HepG2 (cell line): ENCODE measurements around the gene DIP2C. TPM values are rescaled to one million over a fixed set of nuclear protein-coding genes. Genes with fewer than 3 reads are reported as not detected.

Source experiments
- ATAC-seq: fragments of 200-7000 bp; cut with Tn5 transposase; 3 replicates; pipeline ENCODE4 v1.9.1; 2020; ENCODE audit warnings: mild to moderate bottlenecking, moderate library complexity
- BruUV-seq: library from RNA; stranded (reverse); fragments of 400-500 nt; replicated peaks from 2 replicates; lab custom pipeline; 2021; lab: Mats Ljungman, UMichigan
- CTCF ChIA-PET: fragments of 300-600 bp; formaldehyde crosslinking; extraction: SDS; loops from one replicate; lab custom pipeline; 2021; ENCODE audit warnings: low total read pairs, inconsistent platforms, low intra/inter-chr PET ratio; lab: Yijun Ruan, JAX
- POLR2A ChIA-PET: fragments of 350-600 bp; sonication (Branson Sonifier 250); formaldehyde crosslinking; loops from one replicate; lab custom pipeline; 2020; ENCODE audit warnings: antibody characterized with exemption, inconsistent platforms; lab: Yijun Ruan, JAX
- DNase-seq: peaks from one replicate; pipeline ENCODE4 v3.0.0-alpha.2; 2015; ENCODE audit warnings: low spot score
- FAIRE-seq: peaks from 3 replicates; lab custom pipeline; 2011; peaks lifted over from hg19 to GRCh38; lab: Jason Lieb, UNC
- H2AFZ ChIP-seq: one replicate; pipeline ENCODE4 v1.6.1; 2011; ENCODE audit warnings: low read length, inconsistent platforms
- H3K27ac ChIP-seq: fragments of 300-600 bp; 3 replicates; pipeline ENCODE4 v1.8.0; 2011; ENCODE audit warnings: mixed run types, mild to moderate bottlenecking, mixed read lengths, low read length, inconsistent platforms; ENCODE audit not compliant: insufficient read depth; ENCODE audit errors: extremely low read length
- H3K27me3 ChIP-seq, 2 experiments: fragments of 200-600 bp in 1 of 2; 2 replicates in 1 of 2; 3 replicates in 1 of 2; pipeline versions ENCODE4 v1.6.0 to v1.8.0; 2011; ENCODE audit warnings: low read length in 2 of 2, mild to moderate bottlenecking in 2 of 2, moderate library complexity in 2 of 2, inconsistent platforms in 1 of 2; ENCODE audit not compliant: insufficient read depth in 2 of 2, control insufficient read depth in 1 of 2
- H3K36me3 ChIP-seq, 2 experiments: fragments of 200-600 bp in 1 of 2; replicated peaks in 1 of 2; 2 replicates in 1 of 2; 3 replicates in 1 of 2; pipeline versions ENCODE4 v1.5.1 to v1.8.0; 2011; ENCODE audit warnings: low read length in 2 of 2, inconsistent platforms in 1 of 2; ENCODE audit not compliant: insufficient read depth in 2 of 2, control insufficient read depth in 1 of 2
- H3K4me1 ChIP-seq: 2 replicates; pipeline ENCODE4 v1.5.1; 2012; ENCODE audit warnings: low read length, inconsistent platforms; ENCODE audit not compliant: insufficient read depth
- H3K4me2 ChIP-seq: 2 replicates; pipeline ENCODE4 v1.6.0; 2011; ENCODE audit warnings: low read depth, low read length, inconsistent platforms
- H3K4me3 ChIP-seq, 3 experiments: fragments of 200-600 bp in 1 of 3; sonication (generic), shearing (Covaris generic) in 1 of 3; replicated peaks in 1 of 3; 2 replicates each; pipeline ENCODE4 v1.5.1; 2011 to 2016; ENCODE audit warnings: low read length in 3 of 3, inconsistent platforms in 2 of 3, low read depth in 2 of 3, mild to moderate bottlenecking in 2 of 3, control low read depth in 1 of 3, mixed read lengths in 1 of 3; ENCODE audit not compliant: insufficient read depth in 1 of 3
- H3K79me2 ChIP-seq: one replicate; pipeline ENCODE4 v1.6.1; 2011; ENCODE audit warnings: low read length, inconsistent platforms; ENCODE audit not compliant: insufficient read depth
- H3K9ac ChIP-seq: 2 replicates; pipeline ENCODE4 v1.6.0; 2011; ENCODE audit warnings: mild to moderate bottlenecking, low read depth, low read length, inconsistent platforms; ENCODE audit not compliant: insufficient read depth
- H3K9me3 ChIP-seq: 2 replicates; pipeline ENCODE4 v1.5.1; 2012; ENCODE audit warnings: mild to moderate bottlenecking, low read length
- H4K20me1 ChIP-seq: 2 replicates; pipeline ENCODE4 v1.6.0; 2011; ENCODE audit warnings: inconsistent platforms, mild to moderate bottlenecking, low read length, moderate library complexity; ENCODE audit not compliant: insufficient read depth
- IRF1 ChIP-seq: sonication (generic); formaldehyde crosslinking; IDR thresholded peaks from 2 replicates; pipeline ENCODE4 v1.4.0; 2020; ENCODE audit warnings: low read depth, mild to moderate bottlenecking, missing genetic modification reagents
- KMT2A ChIP-seq: sonication (generic); formaldehyde crosslinking; IDR thresholded peaks from 2 replicates; pipeline ENCODE4 v1.4.0; 2020; ENCODE audit warnings: missing genetic modification reagents
- NRL ChIP-seq: sonication (generic); formaldehyde crosslinking; IDR thresholded peaks from 2 replicates; pipeline ENCODE4 v1.5.0; 2020; ENCODE audit warnings: missing genetic modification reagents, mild to moderate bottlenecking, moderate library complexity, borderline replicate concordance
- POLR2A ChIP-seq, 2 experiments: IDR thresholded peaks; 2 replicates each; pipeline ENCODE4 v1.6.1; 2011; ENCODE audit warnings: low read depth in 2 of 2, low read length in 2 of 2, mild to moderate bottlenecking in 1 of 2, moderate library complexity in 1 of 2; ENCODE audit not compliant: insufficient read depth in 1 of 2
- SP1 ChIP-seq, 2 experiments: fragments of 450-650 bp in 1 of 2; sonication (generic) in 1 of 2; formaldehyde crosslinking in 1 of 2; IDR thresholded peaks; 2 replicates each; pipeline versions ENCODE4 v1.4.0 to v1.6.1; 2016 to 2020; ENCODE audit warnings: missing genetic modification reagents in 1 of 2
- TARDBP ChIP-seq: sonication (generic); formaldehyde crosslinking; IDR thresholded peaks from 2 replicates; pipeline ENCODE4 v1.8.0; 2022; ENCODE audit warnings: mild to moderate bottlenecking, missing genetic modification reagents
- TBX2 ChIP-seq: sonication (generic); formaldehyde crosslinking; IDR thresholded peaks from 2 replicates; pipeline ENCODE4 v1.5.0; 2020; ENCODE audit warnings: missing genetic modification reagents, mild to moderate bottlenecking, borderline replicate concordance
- TEAD2 ChIP-seq: sonication (generic); formaldehyde crosslinking; IDR thresholded peaks from 2 replicates; pipeline ENCODE4 v1.9.0; 2021; ENCODE audit warnings: missing genetic modification reagents
- WGBS: methylation state at CpG from one replicate; pipeline ENCODE4 v1.1.6; 2017; ENCODE audit warnings: low lambda C conversion rate; 5-methylcytosine and 5-hydroxymethylcytosine counted together
- in situ Hi-C: cut with HindIII; loops from 2 replicates; pipeline ENCODE4 v1.10.0; 2017; ENCODE audit warnings: low pct_unique_long_range_greater_than_20kb; ENCODE audit not compliant: extremely low pct_ligation_motif_present
- intact Hi-C: fragments of 100-400 bp; cut with micrococcal nuclease; formaldehyde crosslinking; loops from one replicate; pipeline ENCODE4 v1.10.0; 2022; ENCODE audit not compliant: unreplicated experiment
- polyA plus RNA-seq, 8 experiments: library from polyadenylated mRNA; depleted of rRNA in 3 of 8; stranded (reverse) in 7 of 8; unstranded in 1 of 8; fragments of >200 nt; fragmentation: Illumina TruSeq in 4 of 8; extraction: Trizol in 4 of 8; gene quantifications; 2 replicates each; pipeline versions ENCODE4 v1.2.1 to v1.2.3, GENCODE V29; 2011 to 2016; ENCODE audit warnings: low read depth in 4 of 8, missing spikeins in 1 of 8, mixed read lengths in 1 of 8; ENCODE audit not compliant: insufficient read depth in 1 of 8
- total RNA-seq, 5 experiments: library from RNA; depleted of rRNA; stranded (reverse); fragments of >200 nt; fragmentation: Illumina TruSeq; extraction: Trizol; gene quantifications; 2 replicates each; pipeline ENCODE4 v1.2.3, GENCODE V29; 2016; ENCODE audit warnings: low read depth in 1 of 5
- TF ChIP-seq, protein P1 (sequence below): sonication (generic); formaldehyde crosslinking; IDR thresholded peaks from 2 replicates; pipeline ENCODE4 v1.5.0; 2020; ENCODE audit warnings: missing genetic modification reagents
- TF ChIP-seq, protein P2 (sequence below): sonication (generic); formaldehyde crosslinking; IDR thresholded peaks from 2 replicates; pipeline ENCODE4 v1.4.0; 2020; ENCODE audit warnings: mild to moderate bottlenecking, missing genetic modification reagents

The DIP2C gene
- total and polyA plus RNA-seq, 2 of the 13 experiments (the other 11 are each of a cell fraction or from before 2014, with no cell fraction given) = 2.2 to 2.7 TPM

GRCh38 chr10:380313-380940 is 309.0 kb downstream of the DIP2C start:
- Histone ChIP-seq H3K4me2 (no peak overlapping the region), H3K9ac (no peak overlapping the region), H3K27ac (no peak overlapping the region), H3K79me2 (no peaks in the 10 kb centered on the region), H4K20me1 (no peaks in the 10 kb centered on the region), H2AFZ (no peak overlapping the region), H3K36me3 (peaks cover 0 to 2% of the 10 kb centered on the region in 2 experiments; a peak in 3 of 5 replicates), H3K27me3 (no peaks in the 10 kb centered on the region), H3K4me1 (no peaks in the 10 kb centered on the region), H3K9me3 (no peaks in the 10 kb centered on the region), H3K4me3 (no peak overlapping the region)
- FAIRE-seq (no peak), ATAC-seq (no peak), DNase-seq (no peak)
- ChIA-PET CTCF (no interaction called here), POLR2A (no interaction called here)
- BruUV-seq = no TSS peak
- intact Hi-C loops = no loop called here
- 96% methylated on average over 17 of the region's 17 CpGs for WGBS
- no peak for TF ChIP-seq KMT2A (CRISPR knock-in tag)
- TF ChIP-seq, protein P1, sequence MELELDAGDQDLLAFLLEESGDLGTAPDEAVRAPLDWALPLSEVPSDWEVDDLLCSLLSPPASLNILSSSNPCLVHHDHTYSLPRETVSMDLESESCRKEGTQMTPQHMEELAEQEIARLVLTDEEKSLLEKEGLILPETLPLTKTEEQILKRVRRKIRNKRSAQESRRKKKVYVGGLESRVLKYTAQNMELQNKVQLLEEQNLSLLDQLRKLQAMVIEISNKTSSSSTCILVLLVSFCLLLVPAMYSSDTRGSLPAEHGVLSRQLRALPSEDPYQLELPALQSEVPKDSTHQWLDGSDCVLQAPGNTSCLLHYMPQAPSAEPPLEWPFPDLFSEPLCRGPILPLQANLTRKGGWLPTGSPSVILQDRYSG (CRISPR knock-in tag) = no peak
- no peak for TF ChIP-seq IRF1 (CRISPR knock-in tag)
- no peak for TF ChIP-seq NRL (CRISPR knock-in tag)
- TF ChIP-seq, protein P2, sequence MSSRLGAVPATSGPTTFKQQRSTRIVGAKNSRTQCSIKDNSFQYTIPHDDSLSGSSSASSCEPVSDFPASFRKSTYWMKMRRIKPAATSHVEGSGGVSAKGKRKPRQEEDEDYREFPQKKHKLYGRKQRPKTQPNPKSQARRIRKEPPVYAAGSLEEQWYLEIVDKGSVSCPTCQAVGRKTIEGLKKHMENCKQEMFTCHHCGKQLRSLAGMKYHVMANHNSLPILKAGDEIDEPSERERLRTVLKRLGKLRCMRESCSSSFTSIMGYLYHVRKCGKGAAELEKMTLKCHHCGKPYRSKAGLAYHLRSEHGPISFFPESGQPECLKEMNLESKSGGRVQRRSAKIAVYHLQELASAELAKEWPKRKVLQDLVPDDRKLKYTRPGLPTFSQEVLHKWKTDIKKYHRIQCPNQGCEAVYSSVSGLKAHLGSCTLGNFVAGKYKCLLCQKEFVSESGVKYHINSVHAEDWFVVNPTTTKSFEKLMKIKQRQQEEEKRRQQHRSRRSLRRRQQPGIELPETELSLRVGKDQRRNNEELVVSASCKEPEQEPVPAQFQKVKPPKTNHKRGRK (CRISPR knock-in tag) = no peak
- no peak for TF ChIP-seq TARDBP
- TF ChIP-seq TBX2 = no peak
- no peak for TF ChIP-seq SP1 (IDR thresholded peaks at IDR 0.05)
- no peak for TF ChIP-seq SP1 (CRISPR knock-in tag; IDR thresholded peaks at IDR 0.05)
- no peak for TF ChIP-seq TEAD2 (CRISPR knock-in tag)
- no peak for TF ChIP-seq POLR2A (IDR thresholded peaks at IDR 0.05; ENCODE audit: insufficient read depth in 1 of 2, low read depth in 2 of 2, low read length in 2 of 2)
- in situ Hi-C loops = no loop called here
